ENCODE results near the gene SYT2. TPM values are rescaled to one million over a fixed set of nuclear protein-coding genes. Genes with fewer than 3 reads are reported as not detected.
A peak's percentile ranks its signal among the peaks of the same experiment; 100 is the strongest.

Gene SYT2
- total and polyA plus RNA-seq, 3 donors from 2014 or later = 2.0 to 7.2 (median 2.1) TPM

- DNase-seq = peak; percentile 81
- H3K36me3 ChIP-seq (ENCODE audit: low read depth, missing control alignments) = no peaks in the 10 kb centered on the region
- no peak for TF ChIP-seq POLR2A (IDR thresholded peaks at IDR 0.05)
- TF ChIP-seq CTCF (IDR thresholded peaks at IDR 0.05) = peak in 2 of 3 experiments; percentile 50 to 55
- H3K4me1 ChIP-seq = no peaks in the 10 kb centered on the region
- no peak overlapping the region for H3K4me3 ChIP-seq
- WGBS, 2 donors = 32 to 33% methylated on average over 3 of the region's 3 CpGs
- no peaks in the 10 kb centered on the region for H3K9me3 ChIP-seq
- H3K27ac ChIP-seq = no peak overlapping the region
- intact Hi-C loops (cut with DNase I; ENCODE audit: low total_unique reads) = no loop called here
- H3K27me3 ChIP-seq = no peaks in the 10 kb centered on the region
These were observed 17.2 kb downstream of the SYT2 start for GRCh38 chr1:202692959-202693555.

- no peak overlapping the region for H3K4me3 ChIP-seq
- TF ChIP-seq CTCF (IDR thresholded peaks at IDR 0.05) (no peak), POLR2A (IDR thresholded peaks at IDR 0.05) (no peak)
- no peaks in the 10 kb centered on the region for H3K27me3 ChIP-seq
- H3K36me3 ChIP-seq (ENCODE audit: low read depth, missing control alignments) = no peaks in the 10 kb centered on the region
- no peaks in the 10 kb centered on the region for H3K9me3 ChIP-seq
- 63 to 67% methylated on average over 2 of the region's 2 CpGs for WGBS, 2 donors
- H3K4me1 ChIP-seq = no peaks in the 10 kb centered on the region
- H3K27ac ChIP-seq = no peak overlapping the region
- DNase-seq = no peak
- intact Hi-C loops (cut with DNase I; ENCODE audit: low total_unique reads) = no loop called here
These were observed 18.4 kb downstream of the SYT2 start for GRCh38 chr1:202691816-202692215.

GRCh38 chr1:202689493-202690342 lies 20.5 kb downstream of the SYT2 start:
- H3K4me3 ChIP-seq = no peak overlapping the region
- H3K9me3 ChIP-seq = no peaks in the 10 kb centered on the region

GRCh38 chr1:202689082-202689481 lies 21.2 kb downstream of the SYT2 start:
- no peaks in the 10 kb centered on the region for H3K27me3 ChIP-seq

More at GRCh38 chr1:202689493-202690342, 20.5 kb downstream of the SYT2 start:
- H3K4me1 ChIP-seq = no peaks in the 10 kb centered on the region
- no peak overlapping the region for H3K27ac ChIP-seq
- DNase-seq = no peak
- H3K36me3 ChIP-seq (ENCODE audit: low read depth, missing control alignments) = no peaks in the 10 kb centered on the region
- no peaks in the 10 kb centered on the region for H3K27me3 ChIP-seq
- TF ChIP-seq POLR2A (IDR thresholded peaks at IDR 0.05) (no peak), CTCF (IDR thresholded peaks at IDR 0.05) (no peak)
- WGBS, 2 donors = 85 to 86% methylated on average over 6 to 9 of the region's 9 CpGs
- intact Hi-C loops (cut with DNase I; ENCODE audit: low total_unique reads) = no loop called here

More at GRCh38 chr1:202689082-202689481, 21.2 kb downstream of the SYT2 start:
- Histone ChIP-seq H3K36me3 (ENCODE audit: low read depth, missing control alignments) (no peaks in the 10 kb centered on the region), H3K4me3 (no peak overlapping the region), H3K4me1 (no peaks in the 10 kb centered on the region), H3K9me3 (no peaks in the 10 kb centered on the region), H3K27ac (no peak overlapping the region)
- DNase-seq = no peak
- TF ChIP-seq CTCF (IDR thresholded peaks at IDR 0.05) (no peak), POLR2A (IDR thresholded peaks at IDR 0.05) (no peak)
- 59 to 73% methylated on average over 3 of the region's 3 CpGs for WGBS, 2 donors
- intact Hi-C loops (cut with DNase I; ENCODE audit: low total_unique reads) = no loop called here
